GM21447 (cell line): ENCODE data around the gene SLC9A5.
A peak's percentile ranks its signal among the peaks of the same experiment; 100 is the strongest.

Experiments
- ATAC-seq: cut with Tn5 transposase; IDR thresholded peaks from one replicate; pipeline ENCODE4 v1.9.1; 2021; ENCODE audit not compliant: unreplicated experiment

Gene SLC9A5

GRCh38 chr16:67215706-67216105 lies 33.1 kb upstream of the SLC9A5 start:
- no peak for ATAC-seq

- ATAC-seq, result no peak
Measured at GRCh38 chr16:67216612-67217490, 31.9 kb upstream of the SLC9A5 start.

GRCh38 chr16:67223992-67224391 lies 24.8 kb upstream of the SLC9A5 start:
- ATAC-seq, result no peak

- no peak for ATAC-seq
Measured at GRCh38 chr16:67226295-67226803, 22.4 kb upstream of the SLC9A5 start.

GRCh38 chr16:67226804-67227566 lies 21.8 kb upstream of the SLC9A5 start, which contains the start of gene TMEM208:
Gene TMEM208, plus strand, starts transcription at chr16:67227130. Its CDS starts 89 bp downstream, at chr16:67227219.
- ATAC-seq, result peak; percentile 88

GRCh38 chr16:67227567-67227921 lies 21.2 kb upstream of the SLC9A5 start:
- no peak for ATAC-seq

- no peak for ATAC-seq
Measured at GRCh38 chr16:67228034-67228785, 20.6 kb upstream of the SLC9A5 start.

- ATAC-seq, result no peak
Measured at GRCh38 chr16:67228905-67229304, 19.9 kb upstream of the SLC9A5 start.

- no peak for ATAC-seq
Measured at GRCh38 chr16:67229906-67230808, 18.6 kb upstream of the SLC9A5 start.

- no peak for ATAC-seq
Measured at GRCh38 chr16:67230809-67231660, 17.7 kb upstream of the SLC9A5 start.

GRCh38 chr16:67233596-67233995 lies 15.2 kb upstream of the SLC9A5 start:
- no peak for ATAC-seq

- ATAC-seq, result no peak
Measured at GRCh38 chr16:67234180-67234597, 14.6 kb upstream of the SLC9A5 start.

GRCh38 chr16:67235816-67236562 lies 12.8 kb upstream of the SLC9A5 start:
- no peak for ATAC-seq

- no peak for ATAC-seq
Measured at GRCh38 chr16:67236563-67237395, 12.0 kb upstream of the SLC9A5 start.

GRCh38 chr16:67237396-67238277 lies 11.1 kb upstream of the SLC9A5 start:
- ATAC-seq, result no peak

- no peak for ATAC-seq
Measured at GRCh38 chr16:67238278-67238575, 10.6 kb upstream of the SLC9A5 start.
